HG02852 (cell line): ENCODE results near the gene AHSA1.

Experiments used
- ATAC-seq: cut with Tn5 transposase; IDR thresholded peaks from one replicate; pipeline ENCODE4 v1.9.1; 2021; ENCODE audit warnings: mild to moderate bottlenecking, moderate library complexity; ENCODE audit not compliant: unreplicated experiment

The AHSA1 gene

DNA sequence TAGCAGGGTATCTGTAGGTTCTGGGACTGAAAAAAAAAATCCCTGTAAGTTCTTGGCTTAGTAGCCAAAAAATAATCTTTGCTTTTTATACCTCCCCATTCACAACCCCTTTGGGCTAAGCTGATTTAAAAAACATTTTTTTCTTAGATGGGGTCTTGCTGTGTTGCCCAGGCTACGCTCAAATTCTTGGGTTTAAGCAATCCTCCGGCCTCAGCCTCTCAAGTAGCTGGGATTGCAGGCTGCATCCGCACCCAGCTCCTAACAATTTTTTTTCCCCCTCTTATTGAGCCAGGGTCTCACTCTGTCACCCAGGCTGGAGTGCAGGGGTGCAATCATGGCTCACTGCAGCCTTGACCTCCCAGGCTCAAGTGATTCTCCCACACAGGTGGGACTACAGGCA, 49.9 kb downstream of the AHSA1 start:
- ATAC-seq = no peak

DNA sequence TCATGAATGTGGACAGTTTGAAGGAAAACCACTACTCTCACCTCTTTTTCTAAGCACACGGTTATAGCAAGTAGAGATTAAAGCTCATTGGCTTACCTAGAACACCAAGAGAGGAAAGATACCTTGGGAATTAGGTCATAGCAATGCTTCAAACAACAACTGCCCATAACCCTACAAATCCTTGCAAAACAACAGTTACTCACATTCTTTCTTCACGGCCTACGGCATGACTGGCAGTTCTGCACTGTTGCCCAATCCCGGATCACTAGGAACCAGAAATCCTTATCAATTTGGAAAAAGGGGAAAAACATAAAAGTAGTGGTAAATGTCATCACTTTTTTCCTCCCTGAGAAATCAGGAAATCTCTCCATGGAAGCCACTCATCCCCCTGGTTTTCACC, 50.4 kb downstream of the AHSA1 start:
- no peak for ATAC-seq

DNA sequence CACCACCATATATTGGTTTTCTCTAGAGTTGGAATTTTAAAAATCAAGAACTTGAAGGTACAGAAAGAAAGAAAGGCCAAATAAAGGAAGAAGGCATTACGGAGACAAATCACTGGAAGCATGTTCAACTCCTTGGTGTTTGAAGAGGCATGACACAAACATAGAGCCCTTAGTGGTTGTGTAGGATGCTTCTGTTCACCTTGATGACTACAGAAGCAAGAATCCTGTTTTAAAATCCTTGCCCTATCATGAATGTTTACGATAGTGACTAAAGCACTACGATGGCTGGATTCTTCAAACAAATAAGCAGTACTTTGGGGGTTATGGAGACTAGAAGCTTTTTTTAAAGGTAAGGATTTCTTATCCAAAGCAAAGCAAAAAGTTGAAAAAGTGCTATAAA, 51.0 kb downstream of the AHSA1 start:
- no peak for ATAC-seq

DNA sequence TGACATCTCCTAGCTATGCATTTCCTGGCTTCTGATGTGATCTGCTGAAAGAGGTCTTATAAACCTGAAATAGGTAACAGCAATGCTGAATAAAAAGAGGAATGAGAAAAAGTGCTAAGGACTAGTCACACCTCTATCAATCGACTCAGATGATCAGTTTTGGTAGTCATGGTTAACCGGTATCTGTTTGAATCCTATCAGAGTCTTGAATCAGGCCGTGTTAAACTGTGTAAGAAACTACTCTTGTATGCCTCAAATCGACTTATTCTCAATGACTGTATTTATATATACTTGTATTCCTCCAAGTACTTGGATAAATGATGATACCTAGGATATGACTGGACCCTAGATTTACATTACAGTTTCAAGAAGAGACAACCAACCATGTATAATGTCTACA, 51.5 kb downstream of the AHSA1 start:
- ATAC-seq = no peak

DNA sequence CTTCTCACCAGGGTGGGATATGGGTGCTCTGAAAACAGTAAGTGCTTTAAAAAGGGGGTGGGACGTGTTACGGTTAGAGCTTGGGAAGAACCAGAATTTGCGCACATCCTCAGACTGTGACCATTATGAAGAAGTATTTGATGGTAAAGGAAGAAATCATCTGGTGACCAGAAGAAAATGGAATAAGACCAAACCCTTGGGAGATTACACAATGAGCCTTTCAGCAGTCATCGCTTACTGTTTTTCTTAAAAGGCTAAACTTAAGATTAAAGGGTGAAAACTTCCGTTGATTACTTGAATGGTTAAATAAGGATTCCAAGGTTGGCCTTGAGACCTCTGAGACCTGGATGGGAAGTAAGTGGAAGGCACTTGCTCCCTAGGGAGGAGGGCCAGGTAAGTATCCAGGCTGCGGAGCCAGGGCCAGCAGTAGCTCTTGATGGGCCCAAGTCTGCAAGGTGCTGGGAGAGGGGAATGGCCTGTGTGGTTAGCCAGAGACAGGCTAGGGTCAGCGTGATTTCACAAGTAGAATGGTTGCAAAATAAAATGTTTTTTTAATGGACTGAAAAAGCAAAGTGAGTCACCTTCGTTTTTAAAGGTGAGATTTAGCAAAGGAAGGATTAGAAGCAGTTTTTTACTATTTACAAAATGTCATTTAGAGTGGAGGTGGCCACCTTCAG, 53.7 kb downstream of the AHSA1 start:
- ATAC-seq = no peak

DNA sequence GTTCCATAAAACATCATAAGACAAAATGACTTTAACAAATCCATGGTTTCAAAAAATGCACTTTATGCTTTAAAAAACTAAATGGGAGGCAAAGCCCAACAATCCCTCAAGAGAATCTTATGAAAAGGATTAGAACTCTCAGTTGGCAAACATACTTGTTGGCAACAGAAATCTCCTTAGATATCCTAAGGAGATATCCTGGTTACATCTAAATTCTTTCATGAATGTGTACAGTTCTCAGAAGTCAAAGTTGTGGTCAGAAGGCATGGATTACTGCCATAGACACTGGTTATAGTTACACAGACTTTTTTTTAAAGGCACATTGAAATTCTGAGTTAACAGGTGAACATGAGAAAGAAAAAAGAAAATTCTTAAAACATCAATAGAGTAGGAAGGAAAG, 58.2 kb downstream of the AHSA1 start:
- ATAC-seq = no peak
